ENCODE results near the gene LIG4.
"Not testable (repeated sequence)": the region's sequence is repeated elsewhere in the genome, so short reads cannot be mapped to it uniquely, and the experiment has no call there.

Gene LIG4

DNA sequence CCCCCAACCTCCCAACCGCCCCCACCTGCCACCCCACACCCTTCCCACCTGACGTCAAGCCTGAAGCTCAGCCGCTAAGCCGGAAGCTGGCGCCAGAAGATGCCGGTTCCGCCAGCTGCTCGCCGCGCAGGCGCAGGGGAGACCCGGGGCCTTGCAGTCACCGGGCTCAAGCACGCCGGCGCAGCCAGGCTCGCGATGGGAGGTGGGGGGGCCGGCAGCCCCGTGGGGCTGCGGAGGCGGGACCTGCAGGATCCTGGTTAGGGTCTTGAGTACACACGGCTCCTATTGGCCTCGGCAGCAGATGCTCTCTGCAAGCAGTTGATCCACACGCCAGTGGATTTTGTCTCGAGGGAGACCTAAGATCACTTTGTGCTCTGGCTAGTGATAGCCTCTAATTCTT lies at the start of gene LIG4:
LIG4 (minus strand) TSS at position 101 of the 400 bp plus-strand sequence. CDS start 4,268 bp downstream, outside the sequence.
- peak; percentile 85 for DNase-seq

- no peak for DNase-seq
These were observed 48.5 kb upstream of the LIG4 start for GRCh38 chr13:108263621-108264355.

DNA sequence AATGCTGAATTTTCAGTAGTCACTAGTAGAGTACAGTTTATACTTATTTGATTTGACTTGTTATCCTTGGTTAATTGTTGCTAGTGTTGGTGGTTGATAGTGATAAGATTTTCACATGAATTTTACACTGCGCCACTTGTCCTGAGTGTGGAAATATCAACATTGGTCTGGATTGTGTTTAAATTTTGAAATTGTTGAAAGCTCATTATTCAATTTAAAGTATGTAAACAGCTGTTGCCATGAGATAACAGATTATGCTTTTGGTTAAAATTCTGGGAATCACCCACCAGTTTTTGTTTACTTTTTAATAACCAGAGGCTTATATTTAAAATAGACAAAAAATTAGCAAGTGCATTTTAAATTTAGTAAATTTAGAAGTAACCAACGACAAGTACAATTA lies 41.9 kb upstream of the LIG4 start:
- no peak for DNase-seq

GRCh38 chr13:108249150-108249549 lies 33.8 kb upstream of the LIG4 start:
- DNase-seq: no peak

DNA sequence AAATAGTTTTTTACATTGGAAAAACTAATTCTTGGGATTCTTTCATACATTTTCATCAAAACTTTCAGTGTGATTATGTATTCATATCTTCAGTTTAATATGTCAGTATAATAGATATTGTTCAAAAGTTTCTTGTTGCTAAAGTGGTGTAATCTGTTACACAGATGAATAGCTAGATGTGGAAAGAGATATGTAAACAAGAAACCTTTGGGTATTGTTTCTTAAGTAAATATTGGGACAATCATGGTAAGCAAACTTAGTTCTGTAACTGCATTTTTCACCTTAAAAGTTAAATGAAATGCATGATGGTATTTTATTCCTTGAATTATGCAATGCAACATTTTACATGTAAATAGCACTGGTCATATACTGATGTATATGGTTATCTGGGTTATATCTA lies 15.0 kb upstream of the LIG4 start:
- no peak for DNase-seq

DNA sequence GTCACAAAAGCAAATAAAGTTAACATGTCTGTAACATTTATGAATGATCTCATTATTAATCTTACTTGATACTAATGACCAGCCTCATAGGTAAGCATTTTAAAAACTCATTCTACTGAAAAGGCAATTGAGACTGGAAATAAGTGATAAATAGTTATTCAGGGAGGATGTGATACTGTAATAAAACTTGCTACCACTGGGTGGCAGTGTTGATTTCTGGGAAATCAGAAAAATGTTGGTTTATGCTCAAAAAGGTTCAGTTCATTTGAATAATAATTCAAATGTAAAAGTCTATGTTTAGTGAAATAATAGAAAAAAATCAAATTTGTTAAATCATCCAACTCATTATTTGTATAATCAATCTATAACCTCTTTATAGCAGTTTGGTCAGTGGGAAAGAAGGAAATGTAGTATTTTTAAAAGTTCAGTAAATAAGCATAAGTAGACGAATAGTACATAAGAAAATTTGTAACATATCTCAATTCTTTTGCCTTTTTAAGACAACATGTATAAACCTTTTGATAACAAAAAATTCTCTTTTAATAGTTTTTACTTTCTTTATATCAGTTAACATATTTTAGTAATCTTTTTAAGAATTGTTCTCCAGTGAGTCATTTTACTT lies 12.4 kb upstream of the LIG4 start:
- peak; percentile 10 for DNase-seq

DNA sequence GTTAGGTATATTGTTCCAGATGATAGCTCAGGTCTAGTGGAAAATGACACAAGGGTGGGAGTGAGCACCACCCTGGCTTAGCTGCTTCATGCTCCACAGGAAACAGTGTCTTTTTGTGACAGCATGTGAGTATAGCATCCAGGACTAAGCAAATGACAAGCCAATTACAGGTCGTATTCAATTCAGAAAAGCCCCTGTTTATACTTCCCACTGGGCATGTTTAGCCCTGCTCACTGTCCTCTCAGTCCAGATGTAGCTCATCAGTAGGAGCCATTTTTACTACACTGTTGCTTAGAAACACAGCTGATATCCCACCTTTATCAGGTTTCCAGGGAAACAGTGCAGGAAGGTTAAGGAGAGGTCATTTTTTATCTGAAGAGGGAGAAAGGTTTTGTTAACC lies 10.8 kb upstream of the LIG4 start:
- no peak for DNase-seq

GRCh38 chr13:108225440-108225839 lies 10.1 kb upstream of the LIG4 start:
- DNase-seq: no peak

DNA sequence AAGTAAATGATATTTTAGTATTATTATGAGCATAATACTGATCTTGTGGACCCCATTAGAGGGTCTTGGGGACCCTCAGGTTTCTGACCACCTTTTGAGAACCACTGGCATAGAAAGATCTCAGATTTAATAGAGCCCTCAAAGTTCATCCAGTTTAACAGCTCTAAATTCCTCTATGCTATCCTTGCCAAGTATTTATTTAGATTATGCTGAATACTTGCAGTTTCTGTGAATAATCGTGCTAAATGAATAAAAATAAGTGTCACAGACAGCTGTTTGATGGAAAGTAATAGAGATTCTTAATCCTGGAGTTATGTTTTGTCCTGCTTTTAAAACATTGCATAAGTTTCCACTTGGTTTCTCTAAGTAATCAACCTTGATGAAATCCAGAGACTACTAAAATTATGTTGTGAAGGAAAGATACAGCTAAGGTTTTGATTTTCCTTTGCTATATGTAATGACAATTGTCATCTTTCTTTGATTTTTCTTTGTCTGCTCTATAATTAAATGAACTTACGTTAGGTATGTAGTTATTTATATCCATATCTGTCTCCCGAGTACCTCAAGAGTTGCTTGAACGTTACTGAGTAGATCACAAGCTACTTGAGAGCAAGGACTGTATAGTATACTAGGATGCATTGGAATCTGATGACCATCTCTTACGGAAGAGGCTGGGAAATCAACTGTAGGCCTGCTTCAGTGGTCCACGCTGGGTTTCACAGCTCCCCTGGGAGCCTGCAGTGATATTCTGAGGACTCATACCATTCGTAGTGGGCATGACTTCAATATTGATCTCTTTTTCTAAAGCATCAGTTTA lies 8.6 kb upstream of the LIG4 start:
- DNase-seq: no peak

DNA sequence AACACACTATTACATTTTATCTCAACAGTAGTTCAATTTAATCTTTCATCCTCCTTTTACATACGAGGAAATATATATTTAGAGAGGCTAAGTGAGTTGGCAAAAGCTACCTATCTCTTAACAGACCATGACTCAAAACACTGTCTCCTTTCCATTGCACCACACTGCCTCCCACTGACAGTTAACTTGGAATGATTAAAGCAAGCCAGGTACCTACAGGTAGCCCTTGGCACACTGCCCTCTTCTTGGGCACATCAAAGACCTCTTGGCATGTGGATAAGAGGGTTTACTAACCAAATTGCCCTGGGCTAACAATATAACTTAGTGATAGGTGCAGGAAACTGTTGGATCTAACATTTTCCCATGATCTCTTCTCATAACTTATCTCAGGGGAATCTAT lies 4.7 kb upstream of the LIG4 start:
- DNase-seq: peak; percentile 20

GRCh38 chr13:108218044-108218974 lies 3.0 kb upstream of the LIG4 start, which contains the start of gene ABHD13:
Gene ABHD13 (plus strand): TSS chr13:108218392. CDS start chr13:108229219, 10,827 bp downstream.
- peak; percentile 89 for DNase-seq

DNA sequence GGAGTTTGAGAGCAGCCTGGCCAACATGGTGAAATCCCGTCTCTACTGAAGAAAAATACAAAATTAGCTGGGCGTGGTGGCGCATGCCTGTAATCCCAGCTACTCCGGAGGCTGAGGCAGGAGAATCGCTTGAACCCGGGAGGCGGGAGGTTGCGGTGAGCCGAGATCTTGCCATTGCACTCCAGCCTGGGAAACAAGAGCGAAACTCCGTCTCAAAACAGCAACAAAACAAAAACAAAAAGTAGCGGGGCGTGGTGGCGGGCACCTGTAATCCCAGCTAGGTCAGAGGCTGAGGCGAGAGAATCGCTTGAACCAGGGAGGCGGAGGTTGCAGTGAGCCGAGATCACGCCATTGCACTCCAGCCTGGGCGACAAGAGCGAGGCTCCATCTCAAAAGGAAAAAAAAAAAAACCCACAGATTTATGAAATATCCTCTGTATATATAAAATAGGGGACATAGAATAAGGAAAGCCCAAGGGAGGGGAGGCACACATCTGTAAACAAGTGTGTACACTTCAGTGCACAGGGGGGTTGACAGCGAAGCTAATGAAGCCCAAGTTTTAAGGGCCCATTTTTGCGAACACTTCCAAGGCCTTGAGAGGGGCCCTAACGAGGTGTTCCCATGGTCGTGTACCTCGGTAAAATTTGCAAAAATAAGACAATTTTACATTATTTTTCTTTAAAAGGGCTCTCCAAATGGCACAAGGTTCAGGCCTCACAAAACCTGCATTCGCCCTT lies 2.1 kb upstream of the LIG4 start:
- DNase-seq: not testable (repeated sequence)

DNA sequence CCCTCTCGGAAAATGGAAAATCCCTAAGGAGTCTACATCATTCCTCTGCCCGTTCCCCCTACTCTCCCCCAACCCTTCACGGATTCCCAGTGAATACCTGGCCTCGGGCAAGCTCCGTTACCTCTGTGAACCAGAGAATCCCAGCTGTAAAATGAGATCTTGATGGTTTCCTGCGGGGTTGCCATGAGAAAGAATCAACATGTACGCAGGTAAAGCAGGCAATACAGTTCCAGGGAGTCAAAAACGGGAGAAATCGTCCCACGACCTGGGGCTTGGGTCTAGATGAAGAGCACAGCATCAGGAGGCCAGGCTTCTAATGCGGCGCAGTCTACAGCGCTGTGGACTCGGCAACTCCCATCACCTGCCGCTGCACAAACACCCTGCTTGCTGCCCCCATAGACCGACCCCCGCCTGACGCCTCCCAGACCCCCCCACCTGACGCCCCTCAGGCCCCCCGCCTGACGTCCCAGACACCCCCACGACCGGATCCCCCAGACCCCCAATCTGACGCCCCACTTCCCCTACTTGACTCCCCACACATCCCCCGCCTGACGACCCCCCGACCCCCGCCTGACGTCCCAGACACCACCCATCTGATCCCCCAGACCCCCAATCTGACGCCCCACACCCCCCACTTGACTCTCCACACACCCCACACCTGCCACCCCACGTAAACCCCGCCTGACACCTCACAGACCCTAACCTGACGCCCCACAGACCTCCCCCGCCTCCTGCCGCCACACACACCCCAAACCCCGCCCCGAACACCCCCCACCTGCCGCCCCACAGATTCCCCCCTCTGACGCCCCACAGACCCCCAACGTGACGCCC lies 680 bp downstream of the LIG4 start:
- DNase-seq: peak; percentile 68

- DNase-seq: no peak
These were observed 1.4 kb downstream of the LIG4 start for GRCh38 chr13:108213946-108214345.

DNA sequence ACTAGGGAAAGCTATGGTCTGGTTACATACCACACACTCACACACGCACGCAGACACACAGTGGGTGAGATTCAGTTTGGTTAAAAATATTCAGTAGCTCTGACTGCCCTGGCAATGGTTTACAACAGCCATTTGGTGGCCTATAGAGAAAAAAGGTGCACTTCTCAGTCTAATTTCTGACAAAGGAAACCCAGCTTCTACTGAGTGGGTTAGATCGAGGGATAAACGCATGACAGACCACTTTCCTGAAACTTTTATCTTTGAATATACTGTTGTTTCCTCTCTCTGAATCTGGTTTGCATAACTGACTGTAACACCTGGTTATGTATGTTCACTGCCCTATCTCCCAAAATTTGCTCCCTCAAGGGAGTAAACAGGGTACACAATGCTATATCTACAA lies 2.5 kb downstream of the LIG4 start:
- DNase-seq: peak; percentile 76

DNA sequence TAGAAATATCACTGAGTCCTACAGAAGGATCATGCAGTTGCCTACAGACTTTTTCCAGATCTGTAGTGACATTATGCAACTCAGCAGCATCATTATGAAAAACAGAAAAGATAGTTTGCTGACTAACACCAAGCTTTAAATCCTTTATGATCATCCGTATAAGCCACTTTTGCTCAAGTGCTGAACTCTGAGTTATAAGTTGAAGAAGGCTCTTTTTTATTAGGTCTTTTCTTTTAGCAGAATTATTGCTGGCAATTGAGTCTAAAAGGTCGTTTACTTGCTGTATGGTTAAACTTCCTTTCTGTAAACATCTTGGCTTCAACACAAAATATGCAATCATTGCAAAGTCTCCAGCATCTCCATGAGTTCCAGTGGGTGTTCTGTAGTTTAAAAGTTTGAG lies 4.8 kb downstream of the LIG4 start:
- no peak for DNase-seq

DNA sequence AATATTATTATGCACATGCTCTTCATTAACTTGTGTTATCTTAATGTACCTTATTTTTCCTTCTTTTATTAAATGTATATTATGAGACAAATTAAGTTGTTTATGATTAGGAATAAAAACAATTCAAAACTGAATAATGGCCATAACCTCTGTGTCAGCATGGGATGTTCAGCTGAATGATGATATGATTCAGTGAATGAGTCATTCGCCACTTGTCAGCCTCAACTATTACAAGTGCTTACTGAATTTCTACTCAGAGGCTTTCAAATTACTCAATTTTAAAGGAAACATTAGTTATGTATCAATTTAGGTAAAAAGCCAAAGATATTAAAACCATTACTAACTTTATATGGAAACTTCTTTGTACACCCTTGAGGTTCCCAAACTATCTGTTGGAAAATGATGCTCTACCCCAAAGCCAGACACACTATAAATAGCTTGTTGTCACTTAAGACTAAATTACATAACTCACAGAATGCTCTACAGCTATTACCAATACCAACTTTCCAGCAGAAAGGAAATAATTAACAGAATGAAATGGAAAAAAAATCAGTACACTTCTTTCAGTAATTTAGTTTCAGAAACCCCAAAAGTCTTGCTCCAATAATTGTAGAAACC lies 14.4 kb downstream of the LIG4 start:
- no peak for DNase-seq

GRCh38 chr13:108195861-108196260 lies 19.5 kb downstream of the LIG4 start:
- DNase-seq: no peak

- DNase-seq: no peak
These were observed 20.2 kb downstream of the LIG4 start for GRCh38 chr13:108195146-108195545.

GRCh38 chr13:108194435-108194936 lies 20.9 kb downstream of the LIG4 start:
- DNase-seq: no peak
